DND-41 (cell line): Measurements from ENCODE around the gene PANK1.

ENCODE experiments used
- ATAC-seq: fragments of 200-7000 bp; cut with Tn5 transposase; 3 replicates; pipeline ENCODE4 v1.9.1; 2021; ENCODE audit warnings: low read depth; ENCODE audit not compliant: insufficient read depth
- DNase-seq: peaks from one replicate; pipeline ENCODE4 v3.0.0-alpha.2; 2020
- H2AFZ ChIP-seq: 2 replicates; pipeline ENCODE4 v1.6.0; 2012; ENCODE audit warnings: low read depth, low read length
- H3K27ac ChIP-seq: 2 replicates; pipeline ENCODE4 v1.5.1; 2012; ENCODE audit warnings: low read length, inconsistent platforms
- H3K27me3 ChIP-seq: fragments of 200-600 bp; sonication (generic); 2 replicates; pipeline ENCODE4 v1.6.0; 2012; ENCODE audit warnings: low read length, mild to moderate bottlenecking, inconsistent platforms; ENCODE audit not compliant: insufficient read depth, poor library complexity
- H3K36me3 ChIP-seq: 2 replicates; pipeline ENCODE4 v1.5.1; 2012; ENCODE audit warnings: low read length, inconsistent platforms; ENCODE audit not compliant: insufficient read depth
- H3K4me1 ChIP-seq: 2 replicates; pipeline ENCODE4 v1.5.1; 2012; ENCODE audit warnings: mild to moderate bottlenecking, low read length; ENCODE audit not compliant: insufficient read depth
- H3K4me2 ChIP-seq: 2 replicates; pipeline ENCODE4 v1.6.0; 2012; ENCODE audit warnings: mild to moderate bottlenecking, moderate library complexity, low read length, inconsistent platforms; ENCODE audit not compliant: insufficient read depth
- H3K4me3 ChIP-seq, 2 experiments: fragments of 200-600 bp in 1 of 2; shearing (Covaris generic) in 1 of 2; 2 replicates each; pipeline ENCODE4 v1.5.1; 2012 to 2016; ENCODE audit warnings: inconsistent platforms in 2 of 2, low read length in 2 of 2, mild to moderate bottlenecking in 2 of 2, low read depth in 1 of 2, moderate library complexity in 1 of 2
- H3K79me2 ChIP-seq: 2 replicates; pipeline ENCODE4 v1.6.0; 2012; ENCODE audit warnings: low read length, inconsistent platforms; ENCODE audit not compliant: insufficient read depth
- H3K9ac ChIP-seq: 2 replicates; pipeline ENCODE4 v1.6.0; 2012; ENCODE audit warnings: low read depth, mild to moderate bottlenecking, inconsistent platforms, low read length, moderate library complexity
- H3K9me3 ChIP-seq: 2 replicates; pipeline ENCODE4 v1.5.1; 2012; ENCODE audit warnings: low read length, moderate library complexity, mild to moderate bottlenecking, inconsistent platforms; ENCODE audit not compliant: insufficient read depth, severe bottlenecking
- H4K20me1 ChIP-seq: 2 replicates; pipeline ENCODE4 v1.6.0; 2012; ENCODE audit warnings: low read length; ENCODE audit not compliant: insufficient read depth
- CTCF ChIP-seq: IDR thresholded peaks from 2 replicates; pipeline ENCODE4 v1.5.1; 2012; ENCODE audit warnings: borderline replicate concordance, low read length, moderate library complexity, mild to moderate bottlenecking; ENCODE audit not compliant: poor library complexity, severe bottlenecking; ENCODE audit errors: extremely low read depth
- EZH2 ChIP-seq: IDR thresholded peaks from 3 replicates; pipeline ENCODE4 v1.6.1; 2012; ENCODE audit warnings: borderline replicate concordance, low read depth, mild to moderate bottlenecking, moderate library complexity, low read length, inconsistent platforms; ENCODE audit not compliant: severe bottlenecking

The PANK1 gene

GRCh38 chr10:89580243-89580642, 64.8 kb downstream of the PANK1 start:
- ATAC-seq: no peak

GRCh38 chr10:89576696-89577095, 68.3 kb downstream of the PANK1 start:
- Histone ChIP-seq H3K9ac (no peak overlapping the region), H3K4me3 (no peak overlapping the region), H3K4me2 (no peak overlapping the region), H3K79me2 (no peaks in the 10 kb centered on the region), H3K27me3 (no peaks in the 10 kb centered on the region), H3K36me3 (no peaks in the 10 kb centered on the region), H3K27ac (no peak overlapping the region), H4K20me1 (no peaks in the 10 kb centered on the region), H2AFZ (no peak overlapping the region), H3K4me1 (no peaks in the 10 kb centered on the region), H3K9me3 (no peaks in the 10 kb centered on the region)
- no peak for DNase-seq
- no peak for ATAC-seq
- TF ChIP-seq EZH2 (no peak), CTCF (no peak)

More at GRCh38 chr10:89580243-89580642, 64.8 kb downstream of the PANK1 start:
- no peaks in the 10 kb centered on the region for H3K79me2 ChIP-seq
- 0 out of 2 replicates have a peak, but pooled peaks cover 3% of the 10 kb centered on the region for H3K36me3 ChIP-seq
- H3K9me3 ChIP-seq: no peaks in the 10 kb centered on the region
- no peaks in the 10 kb centered on the region for H4K20me1 ChIP-seq
- H3K4me3 ChIP-seq: no peak overlapping the region
- H3K27ac ChIP-seq: no peak overlapping the region
- no peak for DNase-seq
- no peaks in the 10 kb centered on the region for H3K4me1 ChIP-seq
- H2AFZ ChIP-seq: no peak overlapping the region
- H3K9ac ChIP-seq: no peak overlapping the region
- no peak overlapping the region for H3K4me2 ChIP-seq
- no peaks in the 10 kb centered on the region for H3K27me3 ChIP-seq
- TF ChIP-seq EZH2 (no peak), CTCF (no peak)

GRCh38 chr10:89576022-89576421, 69.0 kb downstream of the PANK1 start:
- Histone ChIP-seq H3K27ac (no peak overlapping the region), H3K4me2 (no peak overlapping the region), H3K4me1 (no peaks in the 10 kb centered on the region), H2AFZ (no peak overlapping the region), H3K4me3 (no peak overlapping the region), H3K27me3 (no peaks in the 10 kb centered on the region), H3K79me2 (no peaks in the 10 kb centered on the region), H4K20me1 (no peaks in the 10 kb centered on the region), H3K36me3 (no peaks in the 10 kb centered on the region), H3K9ac (no peak overlapping the region), H3K9me3 (no peaks in the 10 kb centered on the region)
- ATAC-seq (no peak), DNase-seq (no peak)
- TF ChIP-seq EZH2 (no peak), CTCF (no peak)

- TF ChIP-seq CTCF (no peak), EZH2 (no peak)
- Histone ChIP-seq H2AFZ (no peak overlapping the region), H4K20me1 (no peaks in the 10 kb centered on the region), H3K79me2 (no peaks in the 10 kb centered on the region), H3K27me3 (no peaks in the 10 kb centered on the region), H3K27ac (no peak overlapping the region), H3K4me2 (no peak overlapping the region), H3K9me3 (no peaks in the 10 kb centered on the region), H3K4me1 (no peaks in the 10 kb centered on the region), H3K4me3 (no peak overlapping the region), H3K36me3 (no peaks in the 10 kb centered on the region), H3K9ac (no peak overlapping the region)
- no peak for ATAC-seq
- DNase-seq: no peak
Observed at GRCh38 chr10:89575031-89575430, 70.0 kb downstream of the PANK1 start.
